ENCODE results near the gene SH3BGRL. TPM values are rescaled to one million over a fixed set of nuclear protein-coding genes. Genes with fewer than 3 reads are reported as not detected.

SH3BGRL gene
- total RNA-seq, 2 experiments from 2014 or later: 30.0 to 33.1 TPM

GRCh38 chrX:81208916-81209315 lies 7.0 kb downstream of the SH3BGRL start:
- Mint-ChIP-seq H3K36me3 (ENCODE audit: low read depth) (peaks cover 13% of the 10 kb centered on the region), H3K4me3 (no peak overlapping the region), H3K27ac (no peak overlapping the region), H3K27me3 (no peaks in the 10 kb centered on the region), H3K4me1 (ENCODE audit: low read depth) (peaks cover 34% of the 10 kb centered on the region), H3K9me3 (no peaks in the 10 kb centered on the region)
- CTCF ChIA-PET: no interaction called here
- no peak for ATAC-seq
- intact Hi-C loops (cut with micrococcal nuclease): no loop called here
- no peak for TF ChIP-seq CTCF (IDR thresholded peaks at IDR 0.05)
- no peak for DNase-seq
- POLR2A ChIA-PET: no interaction called here

- POLR2A ChIA-PET: no interaction called here
- no peak for ATAC-seq
- no peak for TF ChIP-seq CTCF (IDR thresholded peaks at IDR 0.05)
- Mint-ChIP-seq H3K27ac (no peak overlapping the region), H3K9me3 (no peaks in the 10 kb centered on the region), H3K36me3 (ENCODE audit: low read depth) (peaks cover 5% of the 10 kb centered on the region), H3K4me1 (ENCODE audit: low read depth) (peaks cover 30% of the 10 kb centered on the region), H3K4me3 (no peak overlapping the region), H3K27me3 (no peaks in the 10 kb centered on the region)
- intact Hi-C loops (cut with micrococcal nuclease): no loop called here
- CTCF ChIA-PET: no interaction called here
- DNase-seq: no peak
These were observed 13.8 kb downstream of the SH3BGRL start for GRCh38 chrX:81215685-81216084.

GRCh38 chrX:81229229-81229628 lies 27.3 kb downstream of the SH3BGRL start:
- Mint-ChIP-seq H3K36me3 (ENCODE audit: low read depth) (peaks cover 14% of the 10 kb centered on the region), H3K27ac (no peak overlapping the region), H3K4me3 (no peak overlapping the region), H3K27me3 (no peaks in the 10 kb centered on the region), H3K4me1 (ENCODE audit: low read depth) (peaks cover 15% of the 10 kb centered on the region), H3K9me3 (no peaks in the 10 kb centered on the region)
- ChIA-PET POLR2A (no interaction called here), CTCF (no interaction called here)
- DNase-seq: no peak
- no peak for TF ChIP-seq CTCF (IDR thresholded peaks at IDR 0.05)
- intact Hi-C loops (cut with micrococcal nuclease): no loop called here
- ATAC-seq: no peak

- peaks cover 15% of the 10 kb centered on the region for H3K4me1 Mint-ChIP-seq (ENCODE audit: low read depth)
- peaks cover 11% of the 10 kb centered on the region for H3K36me3 Mint-ChIP-seq (ENCODE audit: low read depth)
- H3K4me3 Mint-ChIP-seq: no peak overlapping the region
- ATAC-seq: no peak
- ChIA-PET CTCF (no interaction called here), POLR2A (no interaction called here)
- no peaks in the 10 kb centered on the region for H3K9me3 Mint-ChIP-seq
- H3K27ac Mint-ChIP-seq: no peak overlapping the region
- no peak for TF ChIP-seq CTCF (IDR thresholded peaks at IDR 0.05)
- DNase-seq: no peak
- intact Hi-C loops (cut with micrococcal nuclease): no loop called here
- no peaks in the 10 kb centered on the region for H3K27me3 Mint-ChIP-seq
These were observed 28.0 kb downstream of the SH3BGRL start for GRCh38 chrX:81229901-81230300.

GRCh38 chrX:81231476-81231875 lies 29.6 kb downstream of the SH3BGRL start:
- intact Hi-C loops (cut with micrococcal nuclease): no loop called here
- Mint-ChIP-seq H3K36me3 (ENCODE audit: low read depth) (peaks cover 14% of the 10 kb centered on the region), H3K27me3 (no peaks in the 10 kb centered on the region), H3K27ac (no peak overlapping the region), H3K4me3 (no peak overlapping the region), H3K4me1 (ENCODE audit: low read depth) (peaks cover 15% of the 10 kb centered on the region), H3K9me3 (no peaks in the 10 kb centered on the region)
- ATAC-seq: no peak
- no peak for DNase-seq
- POLR2A ChIA-PET: no interaction called here
- TF ChIP-seq CTCF (IDR thresholded peaks at IDR 0.05): no peak
- CTCF ChIA-PET: no interaction called here

Measured in activated CD8-positive, alpha-beta T cell treated with anti-CD3 and anti-CD28 coated beads for 36 hours (primary cell).